ENCODE results near the gene GJA3. TPM values are rescaled to one million over a fixed set of nuclear protein-coding genes. Genes with fewer than 3 reads are reported as not detected.

GJA3 gene
- total and polyA plus RNA-seq, 2 donors (not counting 1 experiment from before 2014, with no cell fraction given), result 0.28 to 0.59 TPM

- DNase-seq (no peak), ATAC-seq (ENCODE audit: low read depth) (no peak)
- no peaks in the 10 kb centered on the region for H3K9me3 ChIP-seq (ENCODE audit: control extremely low read depth in 1 of 3, control insufficient read depth in 2 of 3, insufficient read depth in 1 of 3, low read length in 2 of 3)
- H4K20me1 ChIP-seq (ENCODE audit: control insufficient read depth, insufficient read depth, low read length, poor library complexity, severe bottlenecking), result peaks cover 6% of the 10 kb centered on the region
- H3K79me2 ChIP-seq (ENCODE audit: control insufficient read depth, insufficient read depth, low read length), result peaks cover 3% of the 10 kb centered on the region
- no peak overlapping the region for H3K9ac ChIP-seq (ENCODE audit: low read length)
- no peak overlapping the region for H3K4me2 ChIP-seq (replicated peaks; ENCODE audit: low read depth, low read length, poor library complexity, severe bottlenecking)
- Mint-ChIP-seq H3K4me1 (no peaks in the 10 kb centered on the region), H3K4me3 (no peak overlapping the region), H3K27me3 (peaks cover 39% of the 10 kb centered on the region), H3K27ac (no peak overlapping the region), H3K9me3 (ENCODE audit: insufficient read depth) (no peaks in the 10 kb centered on the region)
- intact Hi-C loops (cut with micrococcal nuclease), result no loop called here
- H2AFZ ChIP-seq (ENCODE audit: insufficient read depth, low read depth, low read length, poor library complexity, severe bottlenecking), result no peak overlapping the region
- H3K36me3 ChIP-seq (replicated peaks in 1 of 2; ENCODE audit: control extremely low read depth in 1 of 2, control insufficient read depth in 1 of 2, extremely low read depth in 1 of 2, insufficient read depth in 2 of 2, low read length in 1 of 2), result no peaks in the 10 kb centered on the region
- no peak overlapping the region for H3K4me3 ChIP-seq (ENCODE audit: control extremely low read depth in 1 of 5, extremely low read depth in 1 of 5, insufficient read depth in 1 of 5, low read depth in 2 of 5, low read length in 4 of 5)
- TF ChIP-seq, protein P1, sequence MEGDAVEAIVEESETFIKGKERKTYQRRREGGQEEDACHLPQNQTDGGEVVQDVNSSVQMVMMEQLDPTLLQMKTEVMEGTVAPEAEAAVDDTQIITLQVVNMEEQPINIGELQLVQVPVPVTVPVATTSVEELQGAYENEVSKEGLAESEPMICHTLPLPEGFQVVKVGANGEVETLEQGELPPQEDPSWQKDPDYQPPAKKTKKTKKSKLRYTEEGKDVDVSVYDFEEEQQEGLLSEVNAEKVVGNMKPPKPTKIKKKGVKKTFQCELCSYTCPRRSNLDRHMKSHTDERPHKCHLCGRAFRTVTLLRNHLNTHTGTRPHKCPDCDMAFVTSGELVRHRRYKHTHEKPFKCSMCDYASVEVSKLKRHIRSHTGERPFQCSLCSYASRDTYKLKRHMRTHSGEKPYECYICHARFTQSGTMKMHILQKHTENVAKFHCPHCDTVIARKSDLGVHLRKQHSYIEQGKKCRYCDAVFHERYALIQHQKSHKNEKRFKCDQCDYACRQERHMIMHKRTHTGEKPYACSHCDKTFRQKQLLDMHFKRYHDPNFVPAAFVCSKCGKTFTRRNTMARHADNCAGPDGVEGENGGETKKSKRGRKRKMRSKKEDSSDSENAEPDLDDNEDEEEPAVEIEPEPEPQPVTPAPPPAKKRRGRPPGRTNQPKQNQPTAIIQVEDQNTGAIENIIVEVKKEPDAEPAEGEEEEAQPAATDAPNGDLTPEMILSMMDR (IDR thresholded peaks at IDR 0.05), result no peak
- TF ChIP-seq EZH2 (IDR thresholded peaks at IDR 0.05; ENCODE audit: borderline replicate concordance, insufficient read depth, low read depth, low read length, poor library complexity, severe bottlenecking), result no peak
- CTCF ChIA-PET, result no interaction called here
- no peaks in the 10 kb centered on the region for H3K4me1 ChIP-seq (ENCODE audit: control insufficient read depth in 2 of 2, insufficient read depth in 2 of 2, low read length in 2 of 2)
- peaks cover 0 to 4% (median 2%) of the 10 kb centered on the region in 4 experiments for H3K27me3 ChIP-seq (replicated peaks in 1 of 4; ENCODE audit: control extremely low read depth in 1 of 4, control insufficient read depth in 3 of 4, insufficient read depth in 4 of 4, low read length in 3 of 4)
- H3K27ac ChIP-seq (ENCODE audit: low read length in 2 of 2), result no peak overlapping the region
- POLR2A ChIA-PET, result no interaction called here
- WGBS (ENCODE audit: insufficient coverage), result 86% methylated on average over 11 of the region's 11 CpGs
Observed at GRCh38 chr13:20151612-20152011, 9.2 kb downstream of the GJA3 start.

DNA sequence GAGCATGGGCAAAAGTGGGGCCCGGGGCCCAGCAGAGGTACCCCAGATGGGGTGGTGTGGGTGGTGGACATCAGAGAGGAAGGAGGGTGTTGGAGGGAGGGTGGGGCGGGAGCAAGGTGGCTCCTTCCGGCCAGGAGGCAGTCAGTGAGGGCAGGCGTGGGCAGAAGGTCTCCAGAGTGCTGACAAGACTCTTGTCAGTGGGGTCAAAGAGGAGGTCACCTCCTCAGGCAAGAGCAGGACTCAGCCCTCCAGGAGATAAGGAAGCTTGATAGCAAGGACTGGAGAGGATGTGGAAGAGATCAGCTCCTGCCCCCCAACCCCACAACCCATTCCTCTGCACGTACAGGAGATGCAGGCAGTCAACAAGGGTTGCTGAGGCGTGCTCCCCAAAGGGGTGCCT, 9.8 kb downstream of the GJA3 start:
- DNase-seq, result no peak
- no peak overlapping the region for H3K4me3 Mint-ChIP-seq
- H3K27ac Mint-ChIP-seq, result no peak overlapping the region
- no peaks in the 10 kb centered on the region for H3K4me1 Mint-ChIP-seq
- H3K9ac ChIP-seq (ENCODE audit: low read length), result no peak overlapping the region
- POLR2A ChIA-PET, result no interaction called here
- intact Hi-C loops (cut with micrococcal nuclease), result no loop called here
- no peaks in the 10 kb centered on the region for H3K9me3 Mint-ChIP-seq (ENCODE audit: insufficient read depth)
- no peak for ATAC-seq (ENCODE audit: low read depth)
- peaks cover 39% of the 10 kb centered on the region for H3K27me3 Mint-ChIP-seq
- no peaks in the 10 kb centered on the region for H3K4me1 ChIP-seq (ENCODE audit: control insufficient read depth in 2 of 2, insufficient read depth in 2 of 2, low read length in 2 of 2)
- CTCF ChIA-PET, result no interaction called here
- peaks cover 6% of the 10 kb centered on the region for H4K20me1 ChIP-seq (ENCODE audit: control insufficient read depth, insufficient read depth, low read length, poor library complexity, severe bottlenecking)
- no peaks in the 10 kb centered on the region for H3K9me3 ChIP-seq (ENCODE audit: control extremely low read depth in 1 of 3, control insufficient read depth in 2 of 3, insufficient read depth in 1 of 3, low read length in 2 of 3)
- no peaks in the 10 kb centered on the region for H3K36me3 ChIP-seq (replicated peaks in 1 of 2; ENCODE audit: control extremely low read depth in 1 of 2, control insufficient read depth in 1 of 2, extremely low read depth in 1 of 2, insufficient read depth in 2 of 2, low read length in 1 of 2)
- H3K27me3 ChIP-seq (replicated peaks in 1 of 4; ENCODE audit: control extremely low read depth in 1 of 4, control insufficient read depth in 3 of 4, insufficient read depth in 4 of 4, low read length in 3 of 4), result peaks cover 0 to 4% (median 2%) of the 10 kb centered on the region in 4 experiments
- TF ChIP-seq EZH2 (IDR thresholded peaks at IDR 0.05; ENCODE audit: borderline replicate concordance, insufficient read depth, low read depth, low read length, poor library complexity, severe bottlenecking), result no peak
- TF ChIP-seq, protein P1 (IDR thresholded peaks at IDR 0.05), result no peak
- H3K4me2 ChIP-seq (replicated peaks; ENCODE audit: low read depth, low read length, poor library complexity, severe bottlenecking), result no peak overlapping the region
- H3K4me3 ChIP-seq (ENCODE audit: control extremely low read depth in 1 of 5, extremely low read depth in 1 of 5, insufficient read depth in 1 of 5, low read depth in 2 of 5, low read length in 4 of 5), result no peak overlapping the region
- H3K27ac ChIP-seq (ENCODE audit: low read length in 2 of 2), result no peak overlapping the region
- H2AFZ ChIP-seq (ENCODE audit: insufficient read depth, low read depth, low read length, poor library complexity, severe bottlenecking), result no peak overlapping the region
- H3K79me2 ChIP-seq (ENCODE audit: control insufficient read depth, insufficient read depth, low read length), result peaks cover 3% of the 10 kb centered on the region
- WGBS (ENCODE audit: insufficient coverage), result 75% methylated on average over 6 of the region's 6 CpGs
